Kidney epithelial cell (primary cell): ENCODE data around the gene WARS2. TPM values are rescaled to one million over a fixed set of nuclear protein-coding genes. Genes with fewer than 3 reads are reported as not detected.
A peak's percentile ranks its signal among the peaks of the same experiment; 100 is the strongest.

Experiments used
- DNase-seq: peaks from one replicate; pipeline ENCODE4 v3.0.0-alpha.2; 2010; ENCODE audit warnings: low read depth
- H3K27me3 ChIP-seq: 2 replicates; pipeline ENCODE4 v1.6.0; 2011; ENCODE audit warnings: low read length; ENCODE audit not compliant: control insufficient read depth, insufficient read depth
- H3K36me3 ChIP-seq: 2 replicates; pipeline ENCODE4 v1.5.1; 2011; ENCODE audit warnings: low read length; ENCODE audit not compliant: control insufficient read depth, insufficient read depth
- H3K4me3 ChIP-seq: 2 replicates; pipeline ENCODE4 v1.5.1; 2011; ENCODE audit warnings: low read depth, mild to moderate bottlenecking, control low read depth, low read length
- total RNA-seq: library from RNA; depleted of rRNA; stranded (reverse); fragments of >200 nt; gene quantifications from 2 replicates; pipeline ENCODE4 v1.2.3, GENCODE V29; 2015
- TF ChIP-seq, protein P1 (sequence below): IDR thresholded peaks from 2 replicates; pipeline ENCODE4 v1.5.1; 2011; ENCODE audit warnings: mild to moderate bottlenecking, moderate library complexity, low read length, control low read depth, inconsistent platforms; ENCODE audit not compliant: insufficient read depth, poor library complexity, severe bottlenecking

The WARS2 gene
- total RNA-seq, 1 donor from 2014 or later = 18.7 TPM

DNA sequence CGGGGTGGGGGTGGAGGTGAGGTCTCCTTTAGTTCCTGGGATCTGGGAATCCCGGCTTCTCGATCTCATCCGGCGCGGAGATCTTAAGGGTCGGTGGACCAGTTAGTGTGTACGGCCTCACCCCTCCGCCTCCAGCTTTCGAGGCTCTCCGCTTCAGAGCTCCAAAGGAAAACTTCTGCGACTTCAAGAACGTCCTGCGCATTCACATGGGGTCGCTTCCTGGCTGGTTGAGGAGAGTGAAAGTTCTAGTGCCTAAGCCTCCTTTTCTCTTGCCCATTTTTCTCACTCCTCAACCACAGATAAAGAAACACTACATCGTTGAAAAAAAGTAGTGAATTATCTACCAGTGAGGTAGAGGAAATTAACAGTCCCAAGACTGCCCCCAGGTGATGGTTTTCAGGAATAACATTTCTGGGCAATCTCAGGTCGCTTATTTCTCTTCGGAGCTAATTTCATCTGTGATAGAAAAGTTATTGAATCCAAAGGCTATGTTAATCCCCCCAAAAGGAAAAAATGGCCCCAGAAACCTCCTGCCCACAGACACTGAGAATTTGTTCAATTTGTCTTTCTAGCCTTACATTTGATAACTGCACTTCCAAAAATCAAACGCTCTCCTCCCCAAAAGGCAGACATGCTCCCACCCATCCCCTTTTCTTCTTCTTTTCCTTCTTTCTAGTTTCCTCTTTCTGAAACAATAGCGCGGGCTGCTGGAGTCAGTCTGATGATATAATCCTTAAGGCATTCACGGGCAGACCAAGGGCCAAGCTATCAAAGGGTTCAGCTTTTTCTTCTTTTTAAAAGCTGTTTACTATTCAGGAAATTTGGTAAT is 131.8 kb downstream of the WARS2 start:
- DNase-seq = peak; percentile 31
- peak overlapping the region; percentile 20 for H3K4me3 ChIP-seq
- TF ChIP-seq, protein P1, sequence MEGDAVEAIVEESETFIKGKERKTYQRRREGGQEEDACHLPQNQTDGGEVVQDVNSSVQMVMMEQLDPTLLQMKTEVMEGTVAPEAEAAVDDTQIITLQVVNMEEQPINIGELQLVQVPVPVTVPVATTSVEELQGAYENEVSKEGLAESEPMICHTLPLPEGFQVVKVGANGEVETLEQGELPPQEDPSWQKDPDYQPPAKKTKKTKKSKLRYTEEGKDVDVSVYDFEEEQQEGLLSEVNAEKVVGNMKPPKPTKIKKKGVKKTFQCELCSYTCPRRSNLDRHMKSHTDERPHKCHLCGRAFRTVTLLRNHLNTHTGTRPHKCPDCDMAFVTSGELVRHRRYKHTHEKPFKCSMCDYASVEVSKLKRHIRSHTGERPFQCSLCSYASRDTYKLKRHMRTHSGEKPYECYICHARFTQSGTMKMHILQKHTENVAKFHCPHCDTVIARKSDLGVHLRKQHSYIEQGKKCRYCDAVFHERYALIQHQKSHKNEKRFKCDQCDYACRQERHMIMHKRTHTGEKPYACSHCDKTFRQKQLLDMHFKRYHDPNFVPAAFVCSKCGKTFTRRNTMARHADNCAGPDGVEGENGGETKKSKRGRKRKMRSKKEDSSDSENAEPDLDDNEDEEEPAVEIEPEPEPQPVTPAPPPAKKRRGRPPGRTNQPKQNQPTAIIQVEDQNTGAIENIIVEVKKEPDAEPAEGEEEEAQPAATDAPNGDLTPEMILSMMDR = peak; percentile 57
- H3K27me3 ChIP-seq = peaks cover 43% of the 10 kb centered on the region
- no peaks in the 10 kb centered on the region for H3K36me3 ChIP-seq

DNA sequence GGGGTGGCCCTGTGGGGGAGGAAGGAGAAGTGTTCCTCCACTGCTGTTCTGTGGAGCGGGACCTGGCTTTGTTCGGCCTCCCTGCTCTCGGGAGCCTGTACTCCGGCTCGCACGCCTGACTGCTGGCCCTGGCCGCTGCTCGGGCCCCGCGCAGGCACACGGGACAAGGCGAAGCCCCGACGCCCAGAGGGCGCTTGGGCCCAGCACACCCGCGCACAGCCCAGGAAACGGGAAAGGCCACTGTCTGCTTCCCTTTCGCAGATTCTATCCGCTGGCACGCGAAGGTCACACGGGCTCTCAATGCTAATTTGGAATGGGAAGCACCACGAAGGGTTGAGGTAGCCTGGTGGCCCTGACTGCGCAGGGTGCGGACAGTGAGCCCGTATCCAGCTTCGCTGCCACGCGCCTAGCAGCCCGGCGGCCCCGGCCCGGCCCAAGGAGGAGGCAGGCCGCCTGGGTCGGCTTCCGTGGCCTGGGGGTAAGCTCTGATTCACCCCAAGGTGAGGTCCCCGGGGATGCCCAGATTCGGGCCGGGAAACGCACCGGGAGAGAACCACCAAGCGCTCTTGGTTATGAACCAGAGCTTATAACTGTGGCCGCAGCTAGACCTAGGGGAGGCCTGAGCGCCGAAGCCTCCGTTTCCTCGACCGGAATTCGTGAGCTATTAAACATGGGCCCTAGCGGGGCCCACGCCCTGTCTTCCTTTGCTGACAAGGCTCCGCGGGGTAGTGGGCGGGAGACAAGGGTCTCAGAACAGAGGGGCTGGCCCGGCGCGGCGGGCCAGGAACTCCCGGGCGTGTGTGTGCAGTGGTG is 132.6 kb downstream of the WARS2 start:
- Histone ChIP-seq H3K27me3 (peaks cover 52% of the 10 kb centered on the region), H3K36me3 (no peaks in the 10 kb centered on the region)
- no peak for DNase-seq

DNA sequence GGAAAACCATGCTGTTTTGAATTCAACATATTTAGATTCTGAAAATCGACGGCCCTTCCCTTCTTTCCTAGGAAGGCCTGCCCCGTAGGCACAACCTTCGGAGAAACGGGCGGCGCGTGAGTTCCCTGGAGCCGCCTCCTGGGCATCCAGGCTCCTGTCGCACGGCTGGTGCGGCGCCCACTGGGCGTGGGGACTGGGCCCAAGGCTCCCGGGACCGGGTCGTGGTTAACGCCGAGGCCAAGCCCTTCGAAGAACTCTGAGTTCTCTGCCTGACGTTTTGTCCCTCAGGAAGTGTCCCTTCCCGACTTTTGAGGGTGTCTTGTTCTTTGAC is 133.1 kb downstream of the WARS2 start:
- TF ChIP-seq, protein P1 = no peak
- H3K4me3 ChIP-seq = no peak overlapping the region
- H3K36me3 ChIP-seq = no peaks in the 10 kb centered on the region
- no peak for DNase-seq
- H3K27me3 ChIP-seq = peaks cover 57% of the 10 kb centered on the region

More for the DNA sequence above, 132.6 kb downstream of the WARS2 start:
- TF ChIP-seq, protein P1 = no peak
- peak overlapping the region; percentile 20 for H3K4me3 ChIP-seq

DNA sequence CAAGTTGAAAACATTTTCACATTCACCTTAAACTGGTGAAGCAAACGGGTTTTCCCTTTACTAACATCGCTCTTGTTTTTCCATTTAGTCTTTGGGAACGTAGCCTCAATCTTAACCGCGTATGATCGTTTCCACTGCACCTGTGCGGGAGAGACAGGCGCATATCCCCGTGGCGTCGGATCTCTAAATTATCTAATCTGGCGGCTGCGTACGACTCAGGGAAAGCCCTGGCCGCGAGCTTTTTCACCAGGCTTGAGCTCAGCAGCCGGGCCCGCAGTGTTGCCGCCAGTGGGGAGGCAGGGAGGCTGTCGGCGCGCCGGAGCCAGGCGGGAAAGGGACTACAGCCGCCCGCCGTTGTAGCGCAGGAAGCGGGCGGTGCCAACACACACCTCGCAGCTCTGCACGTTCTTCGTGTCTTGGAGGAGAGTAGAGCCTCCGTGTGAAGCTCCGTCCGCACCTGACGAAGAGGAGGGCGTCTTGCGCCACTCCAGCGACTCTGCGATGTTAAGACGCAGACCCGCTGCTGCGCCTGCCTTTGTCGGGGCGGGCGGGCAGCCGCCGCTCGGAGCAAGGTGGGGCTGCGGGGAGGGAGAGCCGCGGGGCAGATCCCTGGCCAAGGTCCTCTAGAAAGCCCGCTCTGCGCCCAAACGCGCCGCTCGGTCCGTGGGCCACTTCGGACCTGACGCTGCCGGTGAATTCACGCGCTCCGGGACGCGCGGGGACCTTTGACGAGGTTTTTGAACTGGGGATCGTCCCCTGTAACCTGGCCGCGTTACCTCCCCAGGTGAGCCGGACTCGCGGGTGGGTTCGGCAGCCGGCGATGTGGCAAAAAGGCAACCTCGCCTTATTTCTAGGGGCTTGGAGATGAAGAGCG is 133.8 kb downstream of the WARS2 start:
- Histone ChIP-seq H3K36me3 (no peaks in the 10 kb centered on the region), H3K27me3 (peaks cover 63% of the 10 kb centered on the region), H3K4me3 (no peak overlapping the region)
- no peak for DNase-seq
- TF ChIP-seq, protein P1 = no peak

DNA sequence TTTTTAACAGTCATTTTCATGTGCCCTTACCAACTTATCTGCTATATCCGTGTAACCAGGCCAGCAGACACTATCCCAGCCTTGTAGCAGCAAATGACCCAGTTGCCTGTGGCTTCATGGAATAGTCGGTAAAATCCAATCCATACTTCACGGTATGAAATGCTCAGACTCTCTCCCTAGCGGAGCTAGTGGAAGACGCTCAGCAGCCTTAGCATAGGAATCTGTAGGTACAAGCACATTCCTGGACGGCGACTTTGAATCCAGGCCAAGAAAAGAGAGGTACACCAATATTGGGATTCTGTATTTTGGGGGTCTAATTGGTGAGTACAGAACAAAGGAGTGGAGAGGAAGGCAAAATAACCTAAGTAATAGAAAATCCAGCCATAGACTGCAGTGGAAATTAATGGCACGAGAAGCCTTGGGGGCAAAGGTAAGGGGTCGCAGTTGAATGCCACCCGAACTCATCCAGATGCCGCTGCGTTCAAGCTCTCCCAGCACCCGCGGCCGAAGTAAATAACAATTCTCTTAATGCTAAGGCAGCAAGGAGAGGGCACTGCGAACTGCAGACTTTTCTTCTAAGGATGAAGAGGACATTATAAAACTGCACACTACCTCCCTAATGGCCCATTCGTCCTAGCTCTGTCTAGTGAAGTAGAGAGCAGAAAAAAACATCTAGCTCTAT is 134.6 kb downstream of the WARS2 start:
- H3K36me3 ChIP-seq = no peaks in the 10 kb centered on the region
- no peak for DNase-seq
- H3K27me3 ChIP-seq = peaks cover 71% of the 10 kb centered on the region
- TF ChIP-seq, protein P1 = no peak
- H3K4me3 ChIP-seq = no peak overlapping the region
